ENCODE results near the gene MOAP1.
"Not testable (repeated sequence)": the region's sequence is repeated elsewhere in the genome, so short reads cannot be mapped to it uniquely, and the experiment has no call there.

Gene MOAP1

GRCh38 chr14:93142854-93143652 is 41.6 kb downstream of the MOAP1 start:
- DNase-seq = no peak

- no peak for DNase-seq
These were observed 46.8 kb downstream of the MOAP1 start for GRCh38 chr14:93137864-93138263.

GRCh38 chr14:93136508-93136907 is 48.2 kb downstream of the MOAP1 start:
- not testable (repeated sequence) for DNase-seq

- no peak for DNase-seq
These were observed 48.7 kb downstream of the MOAP1 start for GRCh38 chr14:93136009-93136408.

- DNase-seq = no peak
These were observed 49.3 kb downstream of the MOAP1 start for GRCh38 chr14:93135399-93135798.

- DNase-seq = peak; percentile 92
These were observed 51.2 kb downstream of the MOAP1 start for GRCh38 chr14:93133464-93133863.

GRCh38 chr14:93132472-93133065 is 52.1 kb downstream of the MOAP1 start:
- DNase-seq = peak; percentile 47

All from MV-4-11 (cell line).